ENCODE results near the gene PPT1. TPM values are rescaled to one million over a fixed set of nuclear protein-coding genes. Genes with fewer than 3 reads are reported as not detected.

Gene PPT1
- total RNA-seq, 1 experiment from 2014 or later, result 107 TPM

- POLR2A ChIA-PET, result no interaction called here
- H3K27ac Mint-ChIP-seq, result peak overlapping the region; percentile 89
- H3K4me1 Mint-ChIP-seq, result peaks cover 33% of the 10 kb centered on the region
- no peaks in the 10 kb centered on the region for H3K27me3 Mint-ChIP-seq (ENCODE audit: low read depth)
- peaks cover 32% of the 10 kb centered on the region for H3K36me3 Mint-ChIP-seq
- H3K4me3 Mint-ChIP-seq, result peak overlapping the region; percentile 26
- ATAC-seq, result no peak
- CTCF ChIA-PET, result interaction anchor here (0.7 kb wide), 1 partner anchor 139 kb away, joined by 3 read pairs; no protein-coding TSS in a partner anchor
- no peaks in the 10 kb centered on the region for H3K9me3 Mint-ChIP-seq
- DNase-seq (ENCODE audit: low spot score), result no peak
- no peak for TF ChIP-seq CDX4 (CRISPR knock-in tag; IDR thresholded peaks at IDR 0.05; ENCODE audit: borderline replicate concordance)
- TF ChIP-seq MLX (CRISPR knock-in tag; IDR thresholded peaks at IDR 0.05), result no peak
- no peak for TF ChIP-seq RORB (CRISPR knock-in tag; IDR thresholded peaks at IDR 0.05)
- no peak for TF ChIP-seq AFF4 (CRISPR knock-in tag; IDR thresholded peaks at IDR 0.05; ENCODE audit: borderline replicate concordance)
- TF ChIP-seq E2F4 (CRISPR knock-in tag; IDR thresholded peaks at IDR 0.05; ENCODE audit: borderline replicate concordance, low read depth), result no peak
- no peak for TF ChIP-seq NR2C2 (CRISPR knock-in tag; IDR thresholded peaks at IDR 0.05)
- no peak for TF ChIP-seq JAZF1 (CRISPR knock-in tag; IDR thresholded peaks at IDR 0.05)
- TF ChIP-seq FOXJ3 (CRISPR knock-in tag; IDR thresholded peaks at IDR 0.05; ENCODE audit: borderline replicate concordance), result no peak
- TF ChIP-seq ZNF281 (CRISPR knock-in tag; IDR thresholded peaks at IDR 0.05), result no peak
- no peak for TF ChIP-seq ZBTB21 (CRISPR knock-in tag; IDR thresholded peaks at IDR 0.05; ENCODE audit: borderline replicate concordance)
- TF ChIP-seq RELA (CRISPR knock-in tag; IDR thresholded peaks at IDR 0.05; ENCODE audit: borderline replicate concordance), result no peak
- TF ChIP-seq ZNF532 (CRISPR knock-in tag; IDR thresholded peaks at IDR 0.05; ENCODE audit: borderline replicate concordance), result no peak
These were observed 38.4 kb downstream of the PPT1 start for GRCh38 chr1:40058453-40059337.
